ENCODE data around the gene ROBO3.

DNA sequence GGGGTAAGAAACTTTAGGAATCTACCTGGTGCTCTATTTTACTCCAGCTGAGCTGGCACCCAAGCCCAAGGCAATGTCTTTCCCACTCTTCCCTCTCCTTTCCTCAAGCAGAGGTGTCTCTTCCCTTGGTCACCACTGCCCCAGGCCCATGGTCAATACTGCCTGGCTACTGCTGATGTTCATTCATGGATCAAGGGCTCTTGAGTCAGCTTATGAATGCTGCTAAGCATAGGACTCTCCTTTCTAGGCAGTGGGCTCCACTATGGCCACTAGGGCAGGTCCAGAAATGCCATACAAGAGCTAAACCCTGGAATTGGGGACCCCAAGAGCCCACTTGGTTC, 51.1 kb downstream of the ROBO3 start:
- no peak for TF ChIP-seq CTCF (IDR thresholded peaks at IDR 0.05)
- TF ChIP-seq POLR2A (IDR thresholded peaks at IDR 0.05; ENCODE audit: low read depth): no peak
